Umbilical cord (tissue), 2 donors: ENCODE measurements around the gene BRAF. TPM values are rescaled to one million over a fixed set of nuclear protein-coding genes. Genes with fewer than 3 reads are reported as not detected.
A peak's percentile ranks its signal among the peaks of the same experiment; 100 is the strongest.
"Not testable (repeated sequence)": the region's sequence is repeated elsewhere in the genome, so short reads cannot be mapped to it uniquely, and the experiment has no call there.

ENCODE experiments used
- DNase-seq: peaks from one replicate; pipeline ENCODE4 v3.0.0-alpha.2; 2015; ENCODE audit warnings: low spot score
- total RNA-seq: library from RNA; depleted of rRNA; stranded (reverse); fragments of >200 nt; gene quantifications from one replicate; pipeline ENCODE4 v1.2.3, GENCODE V29; 2014; ENCODE audit warnings: low replicate concordance; ENCODE audit not compliant: insufficient read depth

The BRAF gene
- total RNA-seq, 1 donor from 2014 or later, result 61.2 TPM

- DNase-seq, result no peak
Measured at GRCh38 chr7:140714331-140715040, 210.2 kb downstream of the BRAF start.

DNA sequence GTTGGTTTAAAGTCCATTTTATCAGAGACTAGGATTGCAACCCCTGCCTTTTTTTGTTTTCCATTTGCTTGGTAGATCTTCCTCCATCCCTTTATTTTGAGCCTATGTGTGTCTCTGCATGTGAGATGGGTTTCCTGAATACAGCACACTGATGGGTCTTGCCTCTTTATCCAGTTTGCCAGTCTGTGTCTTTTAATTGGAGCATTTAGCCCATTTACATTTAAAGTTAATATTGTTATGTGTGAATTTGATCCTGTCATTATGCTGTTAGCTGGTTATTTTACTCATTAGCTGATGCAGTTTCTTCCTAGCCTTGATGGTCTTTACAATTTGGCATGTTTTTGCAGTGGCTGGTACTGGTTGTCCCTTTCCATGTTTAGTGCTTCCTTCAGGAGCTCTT is 212.3 kb downstream of the BRAF start:
- not testable (repeated sequence) for DNase-seq

DNA sequence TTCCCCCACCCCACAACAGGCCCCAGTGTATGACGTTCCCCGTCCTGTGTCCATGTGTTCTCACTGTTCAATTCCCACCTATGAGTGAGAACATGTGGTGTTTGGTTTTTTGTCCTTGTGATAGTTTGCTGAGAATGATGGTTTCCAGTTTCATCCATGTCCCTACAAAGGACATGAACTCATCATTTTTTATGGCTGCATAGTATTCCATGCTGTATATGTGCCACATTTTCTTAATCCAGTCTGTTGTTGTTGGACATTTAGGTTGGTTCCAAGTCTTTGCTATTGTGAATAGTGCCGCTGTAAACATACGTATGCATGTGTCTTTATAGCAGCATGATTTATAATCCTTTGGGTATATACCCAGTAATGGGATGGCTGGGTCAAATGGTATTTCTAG is 216.0 kb downstream of the BRAF start:
- not testable (repeated sequence) for DNase-seq

GRCh38 chr7:140707132-140707531 is 217.6 kb downstream of the BRAF start:
- DNase-seq, result no peak

- no peak for DNase-seq
Measured at GRCh38 chr7:140704205-140704604, 220.5 kb downstream of the BRAF start.

DNA sequence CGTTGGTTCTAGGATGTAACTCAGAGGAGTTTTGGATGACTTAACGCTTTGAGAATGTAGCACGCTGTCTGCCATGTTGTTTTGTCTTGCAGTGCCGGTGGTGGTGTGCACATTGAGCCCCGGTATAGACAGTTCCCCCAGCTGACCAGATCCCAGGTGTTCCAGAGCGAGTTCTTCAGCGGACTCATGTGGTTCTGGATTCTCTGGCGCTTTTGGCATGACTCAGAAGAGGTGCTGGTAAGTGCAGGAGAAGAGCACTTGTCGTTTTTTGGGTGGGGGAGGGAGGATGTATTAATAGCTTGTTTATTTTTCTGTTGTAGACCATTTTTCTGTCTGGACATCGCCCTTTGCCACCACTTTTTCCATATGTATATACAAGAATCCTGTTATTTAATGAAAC is 222.0 kb downstream of the BRAF start:
- no peak for DNase-seq

DNA sequence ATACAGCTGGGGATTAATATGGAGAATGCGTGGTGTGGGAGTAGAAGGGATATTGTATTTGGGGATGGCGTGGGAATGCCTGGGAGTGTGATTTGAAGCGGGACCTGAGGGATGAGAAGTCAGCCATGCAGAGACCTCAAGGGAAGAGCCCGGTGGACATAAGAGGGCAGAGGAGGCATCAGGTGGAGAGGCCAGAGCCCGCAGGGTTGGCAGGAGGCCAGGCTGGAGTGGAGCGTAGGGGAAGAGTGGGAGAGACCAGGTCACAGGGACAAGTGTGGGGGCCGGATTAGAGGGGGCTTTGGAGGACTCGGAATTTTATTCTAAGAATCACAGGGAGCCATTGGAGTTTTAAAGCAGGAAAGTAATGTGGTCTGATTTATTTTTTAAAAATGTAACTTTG is 226.3 kb downstream of the BRAF start:
- DNase-seq, result no peak

DNA sequence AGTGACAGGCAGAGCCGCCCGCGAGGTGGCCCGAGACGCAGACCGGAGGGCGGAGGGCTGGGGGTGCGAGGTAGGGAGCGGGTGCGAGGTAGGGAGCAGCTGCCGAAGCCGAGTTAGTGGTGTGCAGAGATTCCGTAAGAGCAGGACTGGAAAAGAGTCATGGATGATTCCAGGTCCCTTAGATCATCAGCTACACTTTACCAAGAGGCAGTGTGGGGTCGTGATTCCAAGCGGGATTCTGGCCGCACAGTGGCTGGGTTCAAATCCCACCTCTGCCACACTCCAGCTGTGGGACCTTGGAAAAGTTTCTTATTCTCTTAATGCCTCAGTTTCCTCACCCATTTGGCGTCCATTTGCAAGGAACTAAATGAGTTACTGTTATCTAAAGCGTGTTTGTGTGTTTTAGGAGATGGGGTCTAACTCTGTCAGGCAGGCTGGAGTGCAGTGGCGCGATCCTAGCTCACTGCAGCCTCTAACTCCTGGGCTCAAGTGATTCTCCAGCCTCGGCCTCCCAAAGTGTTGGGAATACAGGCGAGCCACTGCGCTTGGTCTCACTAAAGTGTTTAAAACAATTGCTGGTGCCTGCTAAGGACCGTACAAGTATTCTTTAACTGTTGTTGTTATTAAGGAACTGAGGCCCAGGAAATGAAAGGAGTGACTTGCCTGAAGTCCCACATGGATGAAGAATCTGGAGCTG is 227.1 kb downstream of the BRAF start:
- DNase-seq, result no peak

DNA sequence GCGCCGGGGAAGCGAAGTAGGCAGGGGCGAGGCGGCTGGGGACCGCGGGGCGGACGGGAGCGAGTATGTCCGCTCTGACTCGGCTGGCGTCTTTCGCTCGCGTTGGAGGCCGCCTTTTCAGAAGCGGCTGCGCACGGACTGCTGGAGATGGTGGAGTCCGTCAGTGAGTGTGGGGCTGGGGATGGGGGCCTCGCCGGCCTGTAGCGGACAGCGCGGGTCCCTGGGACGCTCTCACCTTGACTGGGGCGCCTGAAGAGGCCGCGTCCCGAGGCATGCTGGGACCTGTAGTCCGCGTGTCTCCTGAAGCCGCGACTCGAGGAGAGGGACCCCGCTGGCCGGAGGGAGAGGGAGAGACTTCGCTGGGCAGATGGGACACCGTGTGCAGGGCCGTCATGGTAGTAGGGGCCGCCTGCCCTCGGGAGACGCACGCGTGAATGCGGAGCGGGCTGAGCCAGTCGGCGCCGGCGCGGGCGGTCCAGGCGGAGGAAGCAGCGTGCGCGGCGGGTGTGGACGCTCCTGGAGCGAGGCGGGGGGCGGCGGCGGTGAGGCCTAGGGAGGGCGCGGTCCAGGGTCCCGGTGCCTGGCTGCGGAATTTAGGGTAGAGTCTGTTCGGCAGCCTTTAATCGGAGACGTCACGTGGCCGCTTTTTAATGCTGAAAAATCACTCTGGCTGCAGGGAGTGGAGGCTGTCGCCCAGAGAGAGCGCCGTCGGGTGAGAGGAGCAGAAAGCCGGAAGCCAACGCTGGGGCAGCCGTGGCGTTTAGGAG is 227.9 kb downstream of the BRAF start, which contains the start of gene NDUFB2:
Gene NDUFB2 (plus strand): TSS at position 29 of the 767 bp plus-strand sequence. CDS start 37 bp downstream, at position 66.
- peak; percentile 94 for DNase-seq

GRCh38 chr7:140696024-140696679 is 228.6 kb downstream of the BRAF start:
- peak; percentile 97 for DNase-seq

DNA sequence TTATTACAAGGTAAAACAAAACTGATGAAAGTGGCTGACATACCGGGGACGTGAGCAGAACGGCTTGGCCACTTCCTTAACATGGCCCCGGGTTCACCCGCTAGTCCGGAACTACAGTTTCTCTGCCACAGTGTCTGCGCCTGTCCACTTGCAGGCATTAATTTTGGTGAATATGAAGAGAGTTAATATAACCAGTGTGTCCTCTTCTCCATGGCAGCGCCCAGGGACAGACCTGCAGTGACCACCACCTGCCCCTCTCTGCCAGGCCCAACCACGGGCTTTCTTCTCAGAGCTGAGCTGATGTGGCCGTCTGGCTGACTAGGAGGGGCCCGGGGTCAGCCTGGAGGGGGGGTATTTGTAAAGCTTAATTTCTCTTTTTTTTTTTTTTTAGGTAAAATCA is 229.3 kb downstream of the BRAF start:
- DNase-seq, result no peak

- no peak for DNase-seq
Measured at GRCh38 chr7:140694592-140694991, 230.1 kb downstream of the BRAF start.

- not testable (repeated sequence) for DNase-seq
Measured at GRCh38 chr7:140693849-140694248, 230.9 kb downstream of the BRAF start.

DNA sequence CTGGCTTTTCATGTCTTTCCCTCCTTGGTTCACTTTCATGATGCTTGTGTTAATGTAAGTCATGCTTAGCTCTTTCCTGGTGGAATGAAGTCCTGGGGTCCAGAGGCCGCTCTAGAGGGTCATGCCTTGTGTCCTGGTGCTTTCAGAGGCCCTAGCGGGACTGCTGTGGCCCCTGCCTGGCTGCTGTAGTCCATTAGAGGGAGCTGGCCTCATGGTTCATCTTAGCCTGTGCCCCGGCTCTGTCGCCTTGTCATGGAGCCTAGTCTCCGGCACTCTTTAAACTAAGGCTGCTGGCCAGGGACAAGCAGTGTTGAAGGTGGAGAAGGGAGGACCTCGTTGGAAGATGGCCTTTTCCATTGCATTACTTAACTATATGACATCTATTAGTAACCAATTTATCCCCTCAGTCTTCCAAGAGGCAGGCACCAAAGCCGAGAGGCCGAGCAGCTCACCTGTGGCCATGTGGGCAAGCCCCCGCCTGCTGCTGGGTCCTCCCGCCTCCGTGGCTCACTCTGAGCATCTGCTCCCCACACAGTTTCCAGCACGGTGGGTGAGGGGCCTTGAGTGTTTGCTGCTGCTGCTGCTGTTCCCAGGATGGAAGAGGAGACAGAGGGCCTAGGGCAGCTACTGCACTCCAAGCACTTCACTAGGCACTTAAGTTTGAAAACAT is 233.2 kb downstream of the BRAF start:
- DNase-seq, result no peak

- no peak for DNase-seq
Measured at GRCh38 chr7:140689199-140690152, 235.3 kb downstream of the BRAF start.

DNA sequence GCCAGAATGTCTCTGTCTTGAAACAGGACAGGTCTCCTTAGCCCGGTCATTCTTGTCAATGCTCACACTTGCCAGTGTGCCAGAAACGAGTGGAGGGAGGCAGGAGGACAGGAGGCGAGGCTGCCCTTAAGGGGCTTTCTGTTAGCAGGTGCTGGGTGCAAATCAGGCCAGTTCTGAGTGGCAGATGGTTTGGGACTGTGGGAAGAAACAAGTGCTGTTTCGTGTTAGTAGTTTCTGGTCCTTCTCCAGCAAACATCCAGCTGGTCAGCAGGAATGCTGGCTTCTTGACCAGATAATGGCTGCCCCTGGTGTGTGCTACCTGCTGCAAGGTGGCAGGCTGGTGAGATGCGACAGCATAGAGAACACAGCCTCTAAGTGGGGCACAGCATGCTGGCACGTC is 236.4 kb downstream of the BRAF start:
- DNase-seq, result no peak

- DNase-seq, result no peak
Measured at GRCh38 chr7:140686921-140687320, 237.8 kb downstream of the BRAF start.

- DNase-seq, result no peak
Measured at GRCh38 chr7:140685407-140686087, 239.2 kb downstream of the BRAF start.
